OCI-LY1 (cell line): ENCODE results near the gene ADAMTSL4.

Experiments used
- H2AFZ ChIP-seq: fragments of 200-600 bp; sonication (generic), shearing (Covaris generic); 2 replicates; pipeline ENCODE4 v1.6.0; 2014; ENCODE audit warnings: antibody characterized with exemption, mild to moderate bottlenecking, low read length
- H3F3A ChIP-seq: fragments of 200-600 bp; sonication (generic), shearing (Covaris generic); 2 replicates; pipeline ENCODE4 v1.6.0; 2014; ENCODE audit warnings: mild to moderate bottlenecking, antibody characterized with exemption, low read length, moderate library complexity; ENCODE audit not compliant: insufficient read depth
- H3K27ac ChIP-seq: fragments of 200-600 bp; sonication (generic); 2 replicates; pipeline ENCODE4 v1.5.1; 2014; ENCODE audit warnings: low read length, mixed run types, mild to moderate bottlenecking, low read depth; ENCODE audit not compliant: poor library complexity, severe bottlenecking
- H3K27me3 ChIP-seq: fragments of 200-600 bp; sonication (generic); 2 replicates; pipeline ENCODE4 v1.6.0; 2014; ENCODE audit warnings: antibody characterized with exemption, mild to moderate bottlenecking, low read length, moderate library complexity; ENCODE audit not compliant: insufficient read depth
- H3K36me3 ChIP-seq: fragments of 200-600 bp; sonication (generic); 2 replicates; pipeline ENCODE4 v1.6.1; 2014; ENCODE audit warnings: mild to moderate bottlenecking, antibody characterized with exemption, low read length, moderate library complexity, mixed read lengths; ENCODE audit not compliant: insufficient read depth
- H3K4me1 ChIP-seq: fragments of 200-600 bp; sonication (generic); 2 replicates; pipeline ENCODE4 v1.5.1; 2014; ENCODE audit warnings: mild to moderate bottlenecking, low read length, moderate library complexity; ENCODE audit not compliant: insufficient read depth, severe bottlenecking
- H3K4me2 ChIP-seq: fragments of 200-600 bp; sonication (generic), shearing (Covaris generic); 2 replicates; pipeline ENCODE4 v1.6.1; 2014; ENCODE audit warnings: low read length
- H3K4me3 ChIP-seq: fragments of 200-600 bp; sonication (generic); 2 replicates; pipeline ENCODE4 v1.5.1; 2014; ENCODE audit warnings: low read length, low read depth, mild to moderate bottlenecking, mixed read lengths; ENCODE audit not compliant: poor library complexity, severe bottlenecking
- H3K79me2 ChIP-seq: fragments of 200-600 bp; shearing (Covaris generic); 2 replicates; pipeline ENCODE4 v1.6.1; 2016; ENCODE audit warnings: mixed run types, low read length, mixed read lengths; ENCODE audit not compliant: insufficient read depth
- H3K9ac ChIP-seq: fragments of 200-600 bp; sonication (generic), shearing (Covaris generic); 2 replicates; pipeline ENCODE4 v1.6.1; 2014; ENCODE audit warnings: mild to moderate bottlenecking, low read length, mixed read lengths
- H3K9me2 ChIP-seq: fragments of 200-600 bp; sonication (generic), shearing (Covaris generic); 2 replicates; pipeline ENCODE4 v1.6.1; 2014; ENCODE audit warnings: low read depth, mild to moderate bottlenecking, low read length, mixed read lengths
- H3K9me3 ChIP-seq: fragments of 200-600 bp; shearing (Covaris generic); 2 replicates; pipeline ENCODE4 v1.6.1; 2014; ENCODE audit warnings: low read length, mixed read lengths
- H4K20me1 ChIP-seq: fragments of 200-600 bp; sonication (generic), shearing (Covaris generic); 2 replicates; pipeline ENCODE4 v1.6.0; 2016; ENCODE audit warnings: mild to moderate bottlenecking, low read length; ENCODE audit not compliant: insufficient read depth
- EZH2 ChIP-seq: fragments of 200-600 bp; sonication (generic), shearing (Covaris generic); IDR thresholded peaks from 2 replicates; pipeline ENCODE4 v1.8.0; 2017; ENCODE audit warnings: borderline replicate concordance, mixed run types, mild to moderate bottlenecking, antibody characterized with exemption, low read length, moderate library complexity, mixed read lengths
- TF ChIP-seq, protein P1 (sequence below): fragments of 200-600 bp; sonication (generic), shearing (Covaris generic); IDR thresholded peaks from 2 replicates; pipeline ENCODE4 v1.5.1; 2017; ENCODE audit warnings: mild to moderate bottlenecking, antibody characterized with exemption, low read length, moderate library complexity, mixed read lengths

ADAMTSL4 gene

DNA sequence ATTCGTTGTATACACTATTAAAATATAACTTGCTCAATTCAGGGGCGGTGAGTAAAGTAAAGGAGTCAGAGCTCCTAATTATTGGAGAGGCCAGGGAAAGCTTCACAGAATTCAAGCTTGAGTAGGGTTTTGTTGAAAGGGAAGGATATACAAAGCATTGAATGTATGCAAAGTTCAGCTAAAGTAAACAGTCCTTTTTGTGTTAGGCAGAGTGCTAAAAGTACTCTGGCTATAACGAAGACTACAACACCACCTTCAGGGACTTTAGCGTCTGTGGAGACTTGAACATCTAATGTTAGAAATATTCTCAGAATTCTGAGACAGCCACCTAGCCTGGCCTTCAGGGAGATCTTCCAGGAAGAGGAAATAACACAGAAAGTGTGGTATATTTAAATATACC, 32.6 kb upstream of the ADAMTSL4 start:
- H3K4me2 ChIP-seq, result peak overlapping the region; percentile 77
- H3K4me3 ChIP-seq, result peak overlapping the region; percentile 65
- H3K4me1 ChIP-seq, result peaks cover 18% of the 10 kb centered on the region
- H4K20me1 ChIP-seq, result no peaks in the 10 kb centered on the region
- H3K9me3 ChIP-seq, result no peaks in the 10 kb centered on the region
- no peak overlapping the region for H3K27ac ChIP-seq
- no peaks in the 10 kb centered on the region for H3K27me3 ChIP-seq
- no peaks in the 10 kb centered on the region; the same call in 1 of the 2 replicates for H3K36me3 ChIP-seq
- TF ChIP-seq, protein P1, sequence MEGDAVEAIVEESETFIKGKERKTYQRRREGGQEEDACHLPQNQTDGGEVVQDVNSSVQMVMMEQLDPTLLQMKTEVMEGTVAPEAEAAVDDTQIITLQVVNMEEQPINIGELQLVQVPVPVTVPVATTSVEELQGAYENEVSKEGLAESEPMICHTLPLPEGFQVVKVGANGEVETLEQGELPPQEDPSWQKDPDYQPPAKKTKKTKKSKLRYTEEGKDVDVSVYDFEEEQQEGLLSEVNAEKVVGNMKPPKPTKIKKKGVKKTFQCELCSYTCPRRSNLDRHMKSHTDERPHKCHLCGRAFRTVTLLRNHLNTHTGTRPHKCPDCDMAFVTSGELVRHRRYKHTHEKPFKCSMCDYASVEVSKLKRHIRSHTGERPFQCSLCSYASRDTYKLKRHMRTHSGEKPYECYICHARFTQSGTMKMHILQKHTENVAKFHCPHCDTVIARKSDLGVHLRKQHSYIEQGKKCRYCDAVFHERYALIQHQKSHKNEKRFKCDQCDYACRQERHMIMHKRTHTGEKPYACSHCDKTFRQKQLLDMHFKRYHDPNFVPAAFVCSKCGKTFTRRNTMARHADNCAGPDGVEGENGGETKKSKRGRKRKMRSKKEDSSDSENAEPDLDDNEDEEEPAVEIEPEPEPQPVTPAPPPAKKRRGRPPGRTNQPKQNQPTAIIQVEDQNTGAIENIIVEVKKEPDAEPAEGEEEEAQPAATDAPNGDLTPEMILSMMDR, result no peak
- H3K79me2 ChIP-seq, result no peaks in the 10 kb centered on the region
- H2AFZ ChIP-seq, result no peak overlapping the region
- no peak overlapping the region; the same call in 1 of the 2 replicates for H3K9ac ChIP-seq
- H3K9me2 ChIP-seq, result no peaks in the 10 kb centered on the region
- no peaks in the 10 kb centered on the region for H3F3A ChIP-seq

GRCh38 chr1:150521196-150521968, 27.8 kb upstream of the ADAMTSL4 start:
- Histone ChIP-seq H3F3A (no peaks in the 10 kb centered on the region), H3K9me2 (no peaks in the 10 kb centered on the region), H3K9ac (no peak overlapping the region), H4K20me1 (no peaks in the 10 kb centered on the region), H3K9me3 (no peaks in the 10 kb centered on the region), H3K27me3 (no peaks in the 10 kb centered on the region), H3K27ac (no peak overlapping the region), H3K79me2 (no peaks in the 10 kb centered on the region), H2AFZ (no peak overlapping the region), H3K4me3 (no peak overlapping the region), H3K4me2 (no peak overlapping the region), H3K36me3 (no peaks in the 10 kb centered on the region), H3K4me1 (peaks cover 4% of the 10 kb centered on the region)
- TF ChIP-seq EZH2, result no peak
- TF ChIP-seq, protein P1, result no peak

GRCh38 chr1:150525348-150525747, 23.9 kb upstream of the ADAMTSL4 start:
- Histone ChIP-seq H3K27me3 (no peaks in the 10 kb centered on the region), H3K9me2 (no peaks in the 10 kb centered on the region)
- TF ChIP-seq EZH2, result no peak
- TF ChIP-seq, protein P1, result no peak

More at GRCh38 chr1:150525348-150525747, 23.9 kb upstream of the ADAMTSL4 start:
- peaks cover 4% of the 10 kb centered on the region for H3K4me1 ChIP-seq
- H3K36me3 ChIP-seq, result no peaks in the 10 kb centered on the region
- no peak overlapping the region for H3K4me3 ChIP-seq
- H3K79me2 ChIP-seq, result no peaks in the 10 kb centered on the region
- H4K20me1 ChIP-seq, result no peaks in the 10 kb centered on the region
- no peak overlapping the region for H3K27ac ChIP-seq
- H3K9ac ChIP-seq, result no peak overlapping the region
- H3K9me3 ChIP-seq, result no peaks in the 10 kb centered on the region
- H3K4me2 ChIP-seq, result no peak overlapping the region
- no peak overlapping the region for H2AFZ ChIP-seq
- H3F3A ChIP-seq, result no peaks in the 10 kb centered on the region
